ENCODE measurements around the gene VAPB.
A peak's percentile ranks its signal among the peaks of the same experiment; 100 is the strongest.

Gene VAPB

DNA sequence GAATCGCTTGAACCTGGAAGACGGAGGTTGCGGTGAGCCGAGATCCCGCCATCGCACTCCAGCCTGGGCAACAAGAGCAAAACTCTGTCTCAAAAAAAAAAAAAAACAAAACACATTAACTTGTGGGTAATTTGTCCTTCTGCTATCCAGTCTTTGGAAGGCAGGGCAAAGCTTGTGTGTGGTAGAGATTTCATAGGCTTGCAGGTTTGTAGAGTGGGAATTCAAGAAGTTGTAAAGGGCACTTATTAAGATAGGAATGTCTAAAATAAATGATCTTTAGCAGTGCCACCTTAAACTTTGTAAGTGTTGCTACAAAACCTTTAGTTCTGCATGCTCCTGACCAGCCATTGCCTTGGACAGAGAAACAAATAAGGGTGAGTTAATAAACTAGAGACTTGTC lies 8.4 kb downstream of the VAPB start:
- Mint-ChIP-seq H3K27ac (no peak overlapping the region), H3K4me1 (peaks cover 12% of the 10 kb centered on the region), H3K36me3 (ENCODE audit: low read depth) (peaks cover 73% of the 10 kb centered on the region), H3K4me3 (no peak overlapping the region), H3K9me3 (peaks cover 8% of the 10 kb centered on the region), H3K27me3 (ENCODE audit: low read depth, poor library complexity) (no peaks in the 10 kb centered on the region)
- TF ChIP-seq CTCF (IDR thresholded peaks at IDR 0.05) = no peak
- no peak for DNase-seq

GRCh38 chr20:58398254-58398653 lies 9.2 kb downstream of the VAPB start:
- no peaks in the 10 kb centered on the region for H3K27me3 Mint-ChIP-seq (ENCODE audit: low read depth, poor library complexity)
- DNase-seq = no peak
- peaks cover 8% of the 10 kb centered on the region for H3K9me3 Mint-ChIP-seq
- H3K4me3 Mint-ChIP-seq = no peak overlapping the region
- H3K4me1 Mint-ChIP-seq = peaks cover 10% of the 10 kb centered on the region
- no peak for TF ChIP-seq CTCF (IDR thresholded peaks at IDR 0.05)
- peak overlapping the region; percentile 25 for H3K27ac Mint-ChIP-seq
- peaks cover 66% of the 10 kb centered on the region for H3K36me3 Mint-ChIP-seq (ENCODE audit: low read depth)

DNA sequence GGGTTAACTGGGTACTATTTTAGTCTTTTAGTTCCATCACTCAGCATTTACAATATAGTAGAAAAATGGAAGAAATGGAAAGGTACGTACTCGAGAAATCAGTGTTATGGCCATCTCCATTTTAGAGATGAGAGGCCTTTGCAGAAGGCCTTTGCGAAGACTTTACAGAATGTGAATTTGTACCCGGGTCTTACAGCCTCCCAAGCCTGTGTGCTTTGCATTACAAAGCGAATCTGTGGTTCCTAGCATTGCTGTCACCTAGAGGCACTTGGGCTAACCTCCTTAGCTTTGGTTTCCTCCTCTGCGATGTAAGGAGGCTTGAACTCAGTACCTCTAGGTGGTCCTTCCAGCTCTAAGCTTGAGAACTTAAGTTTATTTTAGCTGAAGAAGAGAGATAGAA lies 10.9 kb downstream of the VAPB start:
- DNase-seq = no peak
- Mint-ChIP-seq H3K4me1 (peaks cover 6% of the 10 kb centered on the region), H3K9me3 (peaks cover 4% of the 10 kb centered on the region), H3K4me3 (no peak overlapping the region), H3K36me3 (ENCODE audit: low read depth) (peaks cover 50% of the 10 kb centered on the region), H3K27me3 (ENCODE audit: low read depth, poor library complexity) (no peaks in the 10 kb centered on the region), H3K27ac (no peak overlapping the region)
- TF ChIP-seq CTCF (IDR thresholded peaks at IDR 0.05) = no peak

GRCh38 chr20:58401162-58401561 lies 12.1 kb downstream of the VAPB start:
- TF ChIP-seq CTCF (IDR thresholded peaks at IDR 0.05) = no peak
- H3K4me3 Mint-ChIP-seq = no peak overlapping the region
- H3K9me3 Mint-ChIP-seq = peaks cover 4% of the 10 kb centered on the region
- no peak overlapping the region for H3K27ac Mint-ChIP-seq
- H3K4me1 Mint-ChIP-seq = peaks cover 6% of the 10 kb centered on the region
- no peak for DNase-seq
- no peaks in the 10 kb centered on the region for H3K27me3 Mint-ChIP-seq (ENCODE audit: low read depth, poor library complexity)
- peaks cover 41% of the 10 kb centered on the region for H3K36me3 Mint-ChIP-seq (ENCODE audit: low read depth)

- H3K27ac Mint-ChIP-seq = no peak overlapping the region
- no peaks in the 10 kb centered on the region for H3K27me3 Mint-ChIP-seq (ENCODE audit: low read depth, poor library complexity)
- peaks cover 4% of the 10 kb centered on the region for H3K9me3 Mint-ChIP-seq
- H3K36me3 Mint-ChIP-seq (ENCODE audit: low read depth) = peaks cover 30% of the 10 kb centered on the region
- DNase-seq = no peak
- H3K4me3 Mint-ChIP-seq = no peak overlapping the region
- TF ChIP-seq CTCF (IDR thresholded peaks at IDR 0.05) = no peak
- H3K4me1 Mint-ChIP-seq = peaks cover 6% of the 10 kb centered on the region
These were observed 13.3 kb downstream of the VAPB start for GRCh38 chr20:58402305-58402704.

- Mint-ChIP-seq H3K4me1 (peaks cover 6% of the 10 kb centered on the region), H3K27me3 (ENCODE audit: low read depth, poor library complexity) (no peaks in the 10 kb centered on the region), H3K4me3 (no peak overlapping the region), H3K27ac (no peak overlapping the region), H3K9me3 (peaks cover 4% of the 10 kb centered on the region), H3K36me3 (ENCODE audit: low read depth) (peaks cover 25% of the 10 kb centered on the region)
- TF ChIP-seq CTCF (IDR thresholded peaks at IDR 0.05) = no peak
- no peak for DNase-seq
These were observed 13.8 kb downstream of the VAPB start for GRCh38 chr20:58402827-58403226.
